Activated naive CD8-positive, alpha-beta T cell treated with anti-CD3 and anti-CD28 coated beads, Interleukin-2, amount 10 ng/mL, durations not matched to agents 7 days and 5 days (primary cell): ENCODE measurements around the gene SLC17A8. TPM values are rescaled to one million over a fixed set of nuclear protein-coding genes. Genes with fewer than 3 reads are reported as not detected.

Experiments
- ATAC-seq: fragments of 150-1000 bp; cut with Tn5 transposase; one replicate; pipeline ENCODE4 v1.10.0; 2021; ENCODE audit warnings: low read depth, moderate library complexity
- POLR2A ChIA-PET: fragments of 350-600 bp; sonication (Branson Sonifier 250); formaldehyde crosslinking; loops from one replicate; lab custom pipeline; 2021; ENCODE audit warnings: antibody characterized with exemption; lab: Charles Lee
- DNase-seq: peaks from one replicate; pipeline ENCODE4 v3.0.0; 2021
- H3K27ac Mint-ChIP-seq: one replicate; pipeline ENCODE4 v1.8.0; 2022; ENCODE audit warnings: mild to moderate bottlenecking, mixed read lengths
- H3K27me3 Mint-ChIP-seq: one replicate; pipeline ENCODE4 v1.8.0; 2022; ENCODE audit warnings: mild to moderate bottlenecking, moderate library complexity, mixed read lengths
- H3K36me3 Mint-ChIP-seq: one replicate; pipeline ENCODE4 v1.8.0; 2021; ENCODE audit warnings: mild to moderate bottlenecking, mixed read lengths
- H3K4me1 Mint-ChIP-seq: one replicate; pipeline ENCODE4 v1.8.0; 2021; ENCODE audit warnings: mixed read lengths
- H3K4me3 Mint-ChIP-seq: one replicate; pipeline ENCODE4 v1.8.0; 2022; ENCODE audit warnings: mild to moderate bottlenecking, moderate library complexity, mixed read lengths
- H3K9me3 Mint-ChIP-seq: one replicate; pipeline ENCODE4 v1.8.0; 2021; ENCODE audit warnings: mixed read lengths
- total RNA-seq, 2 experiments: library from RNA; stranded (reverse); gene quantifications; one replicate each; pipeline ENCODE4 v1.2.3, GENCODE V29; 2021

Gene SLC17A8
- total RNA-seq, 2 experiments from 2014 or later, result not detected

DNA sequence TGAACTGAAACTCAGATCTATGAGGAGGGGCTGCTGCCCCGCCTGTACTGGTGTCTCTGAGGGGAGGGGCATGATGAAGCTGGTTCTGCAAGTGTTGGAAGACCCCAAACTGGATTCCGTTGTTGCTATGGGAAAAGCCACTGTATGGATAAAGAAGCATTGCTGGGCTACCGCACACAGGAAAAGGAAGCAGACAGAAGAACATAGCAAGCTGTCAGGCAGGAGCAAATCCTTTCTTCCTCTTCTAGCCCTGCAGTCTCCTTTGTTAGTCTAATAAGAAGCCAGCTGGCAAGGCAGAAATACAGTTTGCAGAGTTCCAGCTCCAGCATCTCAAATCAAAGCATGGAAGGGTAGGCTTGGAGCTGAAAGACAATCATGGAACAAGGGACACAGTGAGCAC, 90.5 kb downstream of the SLC17A8 start:
- Mint-ChIP-seq H3K27ac (no peak overlapping the region), H3K36me3 (no peaks in the 10 kb centered on the region), H3K27me3 (peaks cover 4% of the 10 kb centered on the region), H3K4me3 (no peak overlapping the region), H3K9me3 (no peaks in the 10 kb centered on the region), H3K4me1 (no peaks in the 10 kb centered on the region)
- POLR2A ChIA-PET, result no interaction called here
- DNase-seq, result no peak
- no peak for ATAC-seq

DNA sequence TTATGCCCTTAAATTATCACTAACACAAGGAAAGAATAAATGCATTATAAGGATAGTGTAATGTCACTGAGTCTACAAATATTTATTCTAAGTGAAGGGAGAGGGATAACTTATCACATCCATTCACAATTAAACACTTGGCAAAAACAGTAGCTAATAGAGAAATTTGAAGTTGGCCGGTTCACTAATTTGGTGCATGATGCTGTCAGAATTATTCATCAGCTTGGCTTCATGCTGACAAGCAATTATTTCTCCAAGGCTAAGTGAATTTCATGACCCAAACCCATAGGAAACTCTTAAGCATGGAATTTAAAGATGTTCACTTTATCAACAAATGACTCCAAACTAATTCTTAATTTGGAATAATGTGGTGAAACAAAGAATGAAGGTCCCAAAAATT, 91.8 kb downstream of the SLC17A8 start:
- ATAC-seq (no peak), DNase-seq (no peak)
- no peaks in the 10 kb centered on the region for H3K36me3 Mint-ChIP-seq
- H3K9me3 Mint-ChIP-seq, result no peaks in the 10 kb centered on the region
- H3K4me1 Mint-ChIP-seq, result no peaks in the 10 kb centered on the region
- H3K27me3 Mint-ChIP-seq, result peaks cover 8% of the 10 kb centered on the region
- no peak overlapping the region for H3K4me3 Mint-ChIP-seq
- no peak overlapping the region for H3K27ac Mint-ChIP-seq
- POLR2A ChIA-PET, result no interaction called here

DNA sequence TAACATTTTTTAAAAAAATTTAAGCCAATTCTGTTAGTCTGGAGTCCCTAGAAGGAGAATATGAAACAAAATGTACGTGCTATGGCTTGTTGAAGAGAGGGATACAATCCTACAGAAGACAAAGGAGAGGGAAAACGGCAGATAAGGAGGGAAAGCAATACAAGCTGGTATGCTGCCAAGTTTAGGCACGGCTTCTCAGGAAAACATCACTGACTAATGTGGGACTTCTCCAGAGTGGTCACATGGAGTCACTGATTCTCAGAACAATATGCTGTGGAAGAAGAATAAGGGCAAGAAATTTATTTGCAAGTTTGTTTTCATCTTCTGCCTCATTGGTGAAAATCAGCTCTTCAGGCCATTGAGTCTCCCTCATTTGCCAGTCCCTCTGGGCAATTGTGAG, 93.9 kb downstream of the SLC17A8 start:
- no peak for DNase-seq
- no peak for ATAC-seq
- Mint-ChIP-seq H3K36me3 (no peaks in the 10 kb centered on the region), H3K4me1 (no peaks in the 10 kb centered on the region), H3K9me3 (no peaks in the 10 kb centered on the region), H3K27ac (no peak overlapping the region), H3K27me3 (peaks cover 9% of the 10 kb centered on the region), H3K4me3 (no peak overlapping the region)
- POLR2A ChIA-PET, result no interaction called here

DNA sequence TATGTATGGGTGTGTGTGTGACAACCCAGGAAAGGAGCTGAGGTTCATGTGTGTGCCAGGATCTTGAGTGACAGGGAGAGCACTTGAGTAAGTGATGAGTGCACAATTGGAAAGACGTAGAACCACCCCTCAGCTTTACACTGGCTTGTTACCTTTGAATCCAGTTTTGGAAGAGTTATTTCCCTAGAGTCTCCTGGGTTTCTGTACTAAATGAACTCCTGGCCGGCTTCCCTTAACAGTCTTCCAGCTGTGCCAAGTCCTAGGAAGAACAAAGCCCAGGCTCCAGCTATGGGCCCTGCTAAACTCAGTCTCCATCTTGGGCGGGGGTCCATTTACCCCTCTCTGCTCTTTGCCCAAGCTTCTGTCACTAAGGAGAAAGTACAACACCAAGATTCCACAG, 97.1 kb downstream of the SLC17A8 start:
- H3K36me3 Mint-ChIP-seq, result no peaks in the 10 kb centered on the region
- ATAC-seq (no peak), DNase-seq (no peak)
- POLR2A ChIA-PET, result no interaction called here
- no peaks in the 10 kb centered on the region for H3K9me3 Mint-ChIP-seq
- no peak overlapping the region for H3K27ac Mint-ChIP-seq
- peaks cover 9% of the 10 kb centered on the region for H3K27me3 Mint-ChIP-seq
- H3K4me3 Mint-ChIP-seq, result no peak overlapping the region
- H3K4me1 Mint-ChIP-seq, result no peaks in the 10 kb centered on the region

DNA sequence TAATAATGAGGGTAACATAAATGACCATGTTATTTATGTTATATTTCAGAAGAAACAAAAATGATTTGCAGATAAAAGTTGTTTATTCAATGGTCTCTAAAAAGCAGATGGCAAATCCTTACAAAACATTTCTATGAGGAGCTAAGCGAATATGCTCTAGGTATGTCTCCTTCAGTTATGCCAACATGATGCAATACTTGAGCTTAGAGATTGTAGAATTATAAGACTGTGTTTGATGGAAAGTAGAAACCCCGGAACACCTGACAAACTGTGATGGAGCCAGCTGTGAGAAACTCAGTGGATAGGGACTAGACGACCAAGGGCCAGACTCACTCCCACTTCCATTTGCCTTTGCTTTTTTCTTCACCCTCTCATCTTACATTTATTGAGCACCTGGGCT, 99.0 kb downstream of the SLC17A8 start:
- Mint-ChIP-seq H3K27ac (no peak overlapping the region), H3K27me3 (peaks cover 6% of the 10 kb centered on the region), H3K36me3 (no peaks in the 10 kb centered on the region), H3K9me3 (no peaks in the 10 kb centered on the region), H3K4me3 (no peak overlapping the region), H3K4me1 (no peaks in the 10 kb centered on the region)
- ATAC-seq, result no peak
- POLR2A ChIA-PET, result no interaction called here
- DNase-seq, result no peak

DNA sequence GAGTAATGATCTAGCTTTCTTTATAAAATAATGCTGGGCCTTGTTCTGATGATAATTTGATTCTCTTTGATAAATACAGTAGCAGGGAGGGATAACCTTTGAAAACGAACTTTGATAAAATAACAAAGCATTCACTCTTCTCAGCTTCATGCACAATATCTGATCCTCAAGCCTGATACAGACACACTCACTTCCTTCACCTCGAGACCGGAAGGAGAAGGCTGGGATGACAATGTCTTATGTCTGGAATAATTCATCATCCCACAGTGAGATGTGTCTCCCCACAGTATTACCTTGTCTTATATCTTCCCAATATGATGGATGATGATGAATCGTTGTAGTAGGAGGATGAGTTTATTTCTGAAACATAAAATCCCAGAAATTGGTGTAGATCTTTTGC, 101.3 kb downstream of the SLC17A8 start:
- peaks cover 9% of the 10 kb centered on the region for H3K27me3 Mint-ChIP-seq
- H3K27ac Mint-ChIP-seq, result no peak overlapping the region
- ATAC-seq (no peak), DNase-seq (no peak)
- no peaks in the 10 kb centered on the region for H3K9me3 Mint-ChIP-seq
- POLR2A ChIA-PET, result no interaction called here
- no peaks in the 10 kb centered on the region for H3K36me3 Mint-ChIP-seq
- H3K4me3 Mint-ChIP-seq, result no peak overlapping the region
- no peaks in the 10 kb centered on the region for H3K4me1 Mint-ChIP-seq

DNA sequence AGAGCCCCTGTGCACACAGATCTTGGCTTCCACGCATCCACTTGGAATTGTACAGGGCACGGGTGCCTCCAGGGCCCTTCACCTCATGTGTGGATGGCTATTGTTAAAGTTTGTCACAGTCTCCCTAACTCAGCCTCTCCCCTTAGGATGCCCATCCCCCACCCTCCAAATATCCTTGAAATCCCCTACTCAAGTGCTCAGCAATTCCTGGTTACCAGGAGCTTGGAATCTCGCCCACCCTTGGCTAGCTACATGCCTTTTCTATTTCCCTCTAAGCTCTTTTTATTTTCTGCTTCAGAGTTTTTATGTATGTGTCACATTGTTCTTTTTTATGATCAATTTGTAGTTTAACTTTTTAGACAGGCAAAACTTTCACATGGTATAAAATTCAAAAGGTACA, 103.8 kb downstream of the SLC17A8 start:
- H3K4me3 Mint-ChIP-seq, result no peak overlapping the region
- no peaks in the 10 kb centered on the region for H3K9me3 Mint-ChIP-seq
- H3K36me3 Mint-ChIP-seq, result no peaks in the 10 kb centered on the region
- POLR2A ChIA-PET, result interaction anchor here (0.6 kb wide), 1 partner anchor 214 kb away, joined by 5 read pairs; no protein-coding TSS in a partner anchor
- ATAC-seq (no peak), DNase-seq (no peak)
- peaks cover 3% of the 10 kb centered on the region for H3K27me3 Mint-ChIP-seq
- no peak overlapping the region for H3K27ac Mint-ChIP-seq
- H3K4me1 Mint-ChIP-seq, result no peaks in the 10 kb centered on the region

DNA sequence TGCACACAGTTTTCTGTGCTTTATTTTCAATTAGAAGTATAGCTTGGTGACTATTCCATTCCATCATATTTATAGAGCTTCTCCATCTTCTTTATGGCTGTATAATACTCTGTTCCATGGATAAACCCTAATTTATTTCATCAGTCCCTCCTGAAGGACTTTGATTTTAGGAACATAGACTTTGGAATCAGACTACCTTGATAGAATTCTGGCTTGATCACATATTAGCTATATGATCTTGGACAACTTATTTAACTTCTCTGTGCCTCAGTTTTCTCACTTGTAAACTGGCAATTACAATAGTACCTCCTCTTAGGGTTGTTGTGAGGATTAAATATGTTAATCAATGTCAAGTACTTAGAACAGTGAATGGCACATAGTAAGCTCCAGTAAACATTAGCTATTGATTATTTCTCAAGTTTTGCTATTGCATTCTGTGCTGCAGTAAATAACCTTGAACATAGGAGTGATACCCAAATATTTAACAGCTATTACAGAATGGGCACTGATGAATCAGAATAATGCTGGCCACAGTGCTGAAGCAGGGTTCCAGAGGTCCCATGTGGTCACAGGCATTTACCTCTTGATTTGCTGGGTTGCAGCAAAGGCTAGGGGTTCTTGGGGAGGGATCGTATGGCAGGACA, 104.6 kb downstream of the SLC17A8 start:
- H3K4me3 Mint-ChIP-seq, result no peak overlapping the region
- H3K36me3 Mint-ChIP-seq, result no peaks in the 10 kb centered on the region
- POLR2A ChIA-PET, result no interaction called here
- no peak overlapping the region for H3K27ac Mint-ChIP-seq
- no peak for ATAC-seq
- no peak for DNase-seq
- no peaks in the 10 kb centered on the region for H3K9me3 Mint-ChIP-seq
- peaks cover 3% of the 10 kb centered on the region for H3K27me3 Mint-ChIP-seq
- H3K4me1 Mint-ChIP-seq, result no peaks in the 10 kb centered on the region

DNA sequence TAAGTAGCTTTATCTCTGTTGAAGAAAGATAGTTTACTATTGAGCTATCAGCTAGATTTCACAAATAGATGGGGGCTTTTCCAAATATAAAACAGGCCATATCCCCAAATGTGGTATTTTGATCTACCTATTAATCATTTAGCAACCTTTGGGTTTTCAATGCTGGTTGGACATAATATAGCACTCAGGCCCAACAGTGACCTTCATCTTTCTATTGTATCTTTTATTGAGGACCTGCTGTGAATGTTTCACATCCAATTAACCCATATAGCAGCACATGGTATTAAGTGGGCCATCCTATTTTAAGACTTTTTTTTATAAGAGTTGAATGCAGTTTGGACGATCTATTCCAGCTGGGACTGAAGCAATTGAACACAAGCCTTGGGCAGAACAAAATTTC, 106.8 kb downstream of the SLC17A8 start:
- DNase-seq, result no peak
- Mint-ChIP-seq H3K4me3 (no peak overlapping the region), H3K27me3 (peaks cover 3% of the 10 kb centered on the region), H3K27ac (no peak overlapping the region), H3K4me1 (no peaks in the 10 kb centered on the region), H3K9me3 (no peaks in the 10 kb centered on the region), H3K36me3 (no peaks in the 10 kb centered on the region)
- no peak for ATAC-seq
- POLR2A ChIA-PET, result no interaction called here

DNA sequence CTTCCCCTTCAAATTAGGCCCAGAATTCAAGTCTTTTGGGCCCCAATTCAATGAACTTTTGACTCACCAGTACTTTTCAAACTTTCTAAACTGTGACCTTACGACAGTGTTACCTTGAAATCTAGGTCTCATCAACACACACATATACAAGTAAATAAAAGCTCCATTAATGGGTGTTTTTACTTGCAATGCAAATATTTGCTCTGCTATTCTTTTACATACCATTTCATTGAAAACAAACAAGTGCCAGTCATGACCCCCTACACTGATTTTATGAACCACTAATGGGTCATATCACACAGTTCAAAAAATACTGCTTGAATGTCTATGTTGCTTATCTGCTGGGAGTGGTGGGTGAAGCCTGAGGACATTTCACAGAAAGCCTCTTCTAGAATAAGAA, 107.7 kb downstream of the SLC17A8 start:
- ATAC-seq, result no peak
- Mint-ChIP-seq H3K4me1 (no peaks in the 10 kb centered on the region), H3K36me3 (no peaks in the 10 kb centered on the region), H3K27me3 (peaks cover 3% of the 10 kb centered on the region), H3K4me3 (no peak overlapping the region), H3K27ac (no peak overlapping the region), H3K9me3 (no peaks in the 10 kb centered on the region)
- POLR2A ChIA-PET, result no interaction called here
- DNase-seq, result no peak

DNA sequence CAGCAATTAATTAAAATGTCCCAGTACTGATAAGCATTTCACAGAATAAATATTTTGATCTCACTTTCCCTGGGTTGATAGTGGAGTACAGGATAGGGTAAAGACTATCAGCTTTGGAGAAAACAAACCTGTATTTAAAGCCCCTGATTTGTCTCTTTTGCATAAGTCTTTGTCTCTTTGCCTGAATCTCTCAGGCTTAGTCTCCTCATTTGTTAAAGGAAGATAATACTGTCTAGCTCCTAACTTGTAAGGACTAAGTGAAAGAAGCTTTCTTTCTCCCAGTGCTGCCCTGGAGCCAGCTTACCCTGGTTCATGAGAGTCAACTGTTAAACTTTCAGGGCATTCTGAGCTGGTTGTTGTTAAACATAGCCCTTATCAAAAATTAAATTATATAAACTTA, 111.3 kb downstream of the SLC17A8 start:
- Mint-ChIP-seq H3K4me1 (no peaks in the 10 kb centered on the region), H3K27me3 (no peaks in the 10 kb centered on the region), H3K4me3 (no peak overlapping the region), H3K36me3 (no peaks in the 10 kb centered on the region), H3K9me3 (no peaks in the 10 kb centered on the region), H3K27ac (no peak overlapping the region)
- POLR2A ChIA-PET, result no interaction called here
- ATAC-seq (no peak), DNase-seq (no peak)

Other genes with a start within 250 kb of the SLC17A8 start
- 10 to 100 TPM; 23.2 to 24.7 TPM for gene BLTP3B, start 214.2 kb upstream of the SLC17A8 start, total RNA-seq
- gene ACTR6, start 156.3 kb upstream of the SLC17A8 start, total RNA-seq, result 10 to 100 TPM; 36.0 to 38.2 TPM
- 1 to 10 TPM; 2.0 to 2.3 TPM for gene DEPDC4, start 90.0 kb upstream of the SLC17A8 start, total RNA-seq
- 10 to 100 TPM; 37.2 to 37.8 TPM for gene SCYL2, start 89.9 kb upstream of the SLC17A8 start, total RNA-seq
- gene NR1H4, start 116.8 kb downstream of the SLC17A8 start, total RNA-seq, result not detected
- 1 to 10 TPM; 4.2 to 4.8 TPM for gene GAS2L3, start 216.6 kb downstream of the SLC17A8 start, total RNA-seq